NCI-H2196 treated with DMSO at 0.1 percent for 48 hours (cell line): ENCODE results near the gene GCK.

Source experiments
- DNase-seq: peaks from one replicate; lab custom pipeline; 2025; ENCODE audit not compliant: unreplicated experiment; lab: John Stamatoyannopoulos, UW

GCK gene

DNA sequence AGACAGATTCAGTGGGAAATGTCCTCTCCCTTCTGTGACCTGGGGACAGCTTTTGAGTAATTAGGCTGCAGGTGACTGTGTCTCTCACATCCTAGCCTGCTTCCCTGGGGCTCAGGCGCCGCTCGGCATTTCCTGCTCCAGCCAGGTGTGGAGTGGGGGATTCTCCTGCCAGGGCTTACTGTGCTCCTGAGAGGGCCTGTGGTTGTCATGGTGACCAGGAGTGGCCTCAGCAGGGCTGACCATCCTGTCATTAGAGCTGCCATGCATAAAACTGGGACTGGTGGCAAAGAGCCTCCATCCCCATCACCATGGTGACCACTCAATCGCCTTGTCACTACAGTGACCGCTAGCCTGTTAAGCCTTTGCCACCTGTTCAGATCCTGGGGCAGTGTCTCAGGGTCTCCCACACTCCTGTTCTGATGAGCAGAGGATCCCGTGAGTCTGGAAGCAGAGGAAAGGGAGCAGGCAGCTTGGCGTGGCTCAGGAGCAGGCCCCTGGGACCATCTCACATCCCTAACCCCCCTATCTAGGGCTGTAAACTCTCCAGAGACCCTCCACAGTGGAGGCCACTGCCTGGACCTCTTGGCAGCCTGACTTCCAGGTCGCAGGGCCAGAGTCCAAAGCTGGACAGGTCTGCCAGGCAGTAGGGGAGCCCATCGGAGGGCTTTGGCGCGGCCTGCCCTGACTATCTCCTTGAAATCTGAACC lies at the start of gene GCK:
GCK (minus strand) TSS at position 154 of the 707 bp plus-strand sequence. CDS start 486 bp downstream, outside the sequence.
- DNase-seq: peak; percentile 78

DNA sequence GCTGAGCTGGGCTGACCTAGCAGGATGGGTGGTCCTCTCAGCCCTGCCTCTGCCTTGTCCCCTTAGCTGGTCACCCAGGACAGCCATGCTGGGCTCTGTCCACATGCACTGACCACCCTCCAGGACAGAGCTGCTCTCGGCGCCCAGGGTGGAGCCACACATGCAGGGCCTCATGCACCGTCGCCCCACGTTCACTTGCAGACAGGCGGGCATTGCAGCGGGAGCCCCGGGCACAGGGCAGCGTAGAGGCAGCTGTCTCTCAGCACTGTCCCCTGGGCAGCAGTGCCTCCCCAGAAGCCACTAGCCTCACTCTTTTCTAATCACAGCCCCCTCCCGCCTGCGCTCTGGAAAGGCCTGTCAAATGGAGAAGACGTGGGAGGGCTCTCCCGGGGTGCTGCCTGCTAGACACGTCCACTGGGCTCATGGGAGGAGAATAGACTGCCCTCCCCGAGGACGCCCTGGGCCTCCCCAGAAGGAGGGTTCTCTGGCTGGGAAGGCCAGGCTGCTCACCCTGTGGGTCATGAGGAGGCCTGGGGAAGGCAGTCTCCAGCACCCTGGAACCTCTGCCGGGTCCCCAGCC lies 49.0 kb upstream of the GCK start:
- DNase-seq: no peak

DNA sequence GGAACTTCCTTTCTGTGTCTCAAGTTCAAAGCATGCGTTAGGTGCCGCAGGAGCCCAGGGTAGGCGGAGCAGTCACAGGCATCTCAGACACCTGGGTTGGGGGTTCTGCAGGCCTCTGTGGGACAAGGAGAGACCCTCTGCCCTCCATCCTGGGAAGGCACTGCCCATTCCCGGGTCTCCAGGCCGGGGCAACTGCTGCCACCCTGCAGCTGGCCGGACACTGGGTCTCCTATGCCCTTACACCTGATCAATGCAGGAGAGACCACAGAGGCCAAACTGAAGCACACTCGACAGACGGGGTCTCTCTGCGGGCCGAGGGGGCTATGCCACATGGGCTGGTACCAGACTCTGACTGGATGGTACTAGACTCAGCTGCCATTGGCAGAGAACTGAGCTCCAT lies 48.5 kb upstream of the GCK start:
- DNase-seq: no peak

DNA sequence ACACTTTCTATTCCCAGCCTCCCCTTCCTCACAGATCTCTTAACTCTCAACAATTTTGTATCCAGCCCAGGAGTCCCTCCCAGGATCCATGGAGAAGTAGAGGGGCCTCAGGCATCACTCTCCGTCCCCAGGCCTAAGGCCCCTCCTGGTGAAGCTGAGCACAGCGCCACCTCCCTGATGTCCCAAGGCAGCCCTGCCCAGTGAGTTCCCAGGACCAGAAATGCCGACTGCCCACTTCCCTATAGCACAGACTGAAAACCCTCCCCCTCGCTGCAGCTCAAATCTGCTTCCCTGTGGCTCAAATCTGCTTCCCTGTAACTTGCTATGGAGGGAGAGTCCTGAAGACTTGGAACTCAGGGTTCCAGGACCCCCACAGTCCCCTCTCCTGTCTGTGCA lies 47.1 kb upstream of the GCK start:
- DNase-seq: no peak

DNA sequence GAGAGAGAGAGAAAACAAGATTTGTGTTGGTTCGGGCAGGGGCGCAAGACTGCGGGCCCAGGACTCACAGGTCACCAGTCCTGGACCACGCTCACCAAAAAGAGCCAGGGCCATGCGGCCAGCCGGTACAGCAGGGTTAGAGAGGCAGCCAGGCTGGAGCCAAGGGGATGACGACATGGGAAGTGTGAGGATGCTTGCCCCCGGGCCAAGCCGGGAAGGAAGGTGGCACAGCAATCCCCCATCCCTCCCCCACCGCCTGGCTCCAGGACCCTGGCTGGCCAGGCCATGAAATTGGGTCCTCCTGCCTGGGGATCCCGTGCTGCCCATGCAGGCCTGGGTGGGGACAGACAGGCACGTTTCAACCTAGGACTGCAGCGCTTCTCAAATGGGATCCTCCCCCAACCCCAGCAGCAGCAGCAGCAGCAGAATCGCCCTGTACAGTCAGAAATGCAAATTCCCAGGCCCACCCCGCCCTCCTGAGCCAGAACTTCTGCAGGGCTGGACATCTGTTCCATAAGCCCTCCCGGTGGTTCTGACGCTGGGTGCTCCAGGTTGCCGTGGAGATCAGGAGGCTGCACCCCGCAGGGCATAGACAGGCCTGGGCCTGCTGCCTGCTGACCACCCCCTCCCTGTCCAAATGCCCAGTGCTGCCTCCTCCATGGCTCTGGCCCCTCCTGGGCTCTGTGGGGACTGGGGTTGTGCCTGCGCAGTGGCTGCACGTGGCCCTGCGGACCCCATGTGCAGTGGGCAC lies 46.5 kb upstream of the GCK start:
- peak; percentile 32 for DNase-seq

DNA sequence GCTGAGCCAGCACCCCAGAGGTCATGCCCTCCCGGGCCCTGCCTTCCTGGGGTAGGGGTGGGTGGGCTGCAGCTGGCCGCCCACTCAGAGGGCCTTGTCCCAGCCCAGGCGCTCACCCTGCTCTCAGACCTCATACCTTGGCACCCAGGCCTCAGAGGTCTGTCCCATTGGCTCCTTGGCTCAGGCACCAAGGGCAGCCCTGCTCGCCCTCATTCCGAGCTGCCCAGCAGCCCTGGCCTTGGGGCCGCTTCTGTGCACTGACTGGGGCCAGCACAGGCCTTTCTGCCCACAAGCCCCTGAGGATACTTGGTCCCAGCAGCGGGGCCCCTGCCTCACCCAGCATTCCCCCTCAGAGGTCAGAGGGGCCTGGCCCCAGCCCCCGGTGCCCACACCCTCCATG lies 45.8 kb upstream of the GCK start:
- no peak for DNase-seq

DNA sequence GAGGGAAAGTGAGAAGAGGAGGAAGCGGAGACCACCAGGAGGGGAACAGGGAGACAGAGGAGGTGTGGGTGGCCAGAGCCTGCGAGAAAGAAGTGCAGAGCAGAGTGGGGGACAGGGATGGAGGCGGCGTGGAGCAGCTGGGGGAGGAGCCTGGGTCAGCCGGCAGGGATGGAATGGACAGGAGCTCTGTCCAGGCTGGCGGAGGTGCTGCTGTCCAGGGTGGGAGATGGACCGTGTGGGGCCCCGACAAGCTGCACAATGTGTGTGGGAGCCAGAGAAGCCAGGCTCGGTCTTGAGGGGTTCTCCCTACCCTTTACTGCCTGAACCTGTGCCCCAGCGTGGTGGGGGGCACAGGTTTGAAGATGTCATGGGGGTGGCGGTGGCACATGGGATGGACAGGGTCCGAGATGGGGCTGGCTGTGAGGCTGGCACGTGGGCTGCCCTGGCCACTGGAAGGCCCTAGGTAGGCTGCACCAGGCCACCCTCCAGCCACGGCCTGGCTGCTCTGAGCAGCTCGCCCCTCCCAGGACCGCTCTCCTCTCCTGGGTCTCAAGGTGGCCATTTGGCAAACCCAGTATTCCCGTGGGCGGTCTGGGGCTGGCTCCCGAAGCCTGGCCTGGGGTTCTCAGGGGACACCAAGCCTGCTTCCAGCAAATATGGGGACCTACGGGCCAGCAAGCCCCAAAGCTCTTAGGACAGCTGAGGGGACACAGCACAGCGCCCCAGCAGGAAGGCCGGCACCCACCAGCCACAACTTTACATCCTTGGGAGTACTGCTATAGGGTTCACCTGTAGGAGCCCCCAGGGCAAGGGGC lies 43.9 kb upstream of the GCK start:
- DNase-seq: no peak

DNA sequence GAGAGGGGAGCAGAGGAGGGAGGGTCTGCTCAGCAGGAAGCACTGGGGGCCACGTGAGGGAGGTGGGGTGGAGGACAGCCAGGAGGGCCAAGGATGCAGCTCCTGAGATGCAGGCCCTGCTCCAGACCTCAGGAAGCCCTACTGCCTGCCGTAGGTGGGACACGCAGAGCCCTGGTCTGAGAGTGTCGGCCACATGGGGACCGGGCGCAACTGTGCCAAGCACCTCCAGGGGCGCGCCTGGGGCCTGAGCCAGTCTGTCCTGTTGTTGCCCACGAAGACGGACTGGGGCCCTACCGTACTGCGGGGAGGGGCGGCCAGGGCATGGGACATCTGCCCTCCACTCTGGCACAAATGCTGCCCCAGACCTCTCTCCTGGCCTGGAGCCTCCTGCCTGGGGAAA lies 43.2 kb upstream of the GCK start:
- no peak for DNase-seq

DNA sequence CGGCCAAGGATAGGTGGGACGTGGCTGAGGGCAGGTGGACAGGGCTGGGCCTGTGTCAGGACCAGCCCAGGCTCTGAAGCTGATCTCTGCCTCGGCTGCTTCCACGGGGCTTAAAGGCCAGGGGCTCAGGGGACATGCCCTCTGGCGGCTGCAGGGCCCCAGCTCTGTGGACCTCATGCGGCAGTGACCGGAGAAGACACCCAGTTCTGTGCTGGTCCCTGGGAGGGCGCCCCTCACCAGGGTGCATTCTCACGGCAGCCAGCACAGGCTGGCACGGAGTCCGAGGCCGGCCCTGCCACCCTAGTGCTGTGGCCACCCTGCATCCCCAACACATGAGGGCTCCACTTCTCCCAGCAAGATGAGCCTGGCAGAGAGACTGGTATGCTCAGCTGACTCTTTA lies 41.8 kb upstream of the GCK start:
- no peak for DNase-seq

GRCh38 chr7:44230286-44230685 lies 41.0 kb upstream of the GCK start:
- no peak for DNase-seq

- DNase-seq: no peak
Observed at GRCh38 chr7:44229546-44230105, 40.4 kb upstream of the GCK start.

DNA sequence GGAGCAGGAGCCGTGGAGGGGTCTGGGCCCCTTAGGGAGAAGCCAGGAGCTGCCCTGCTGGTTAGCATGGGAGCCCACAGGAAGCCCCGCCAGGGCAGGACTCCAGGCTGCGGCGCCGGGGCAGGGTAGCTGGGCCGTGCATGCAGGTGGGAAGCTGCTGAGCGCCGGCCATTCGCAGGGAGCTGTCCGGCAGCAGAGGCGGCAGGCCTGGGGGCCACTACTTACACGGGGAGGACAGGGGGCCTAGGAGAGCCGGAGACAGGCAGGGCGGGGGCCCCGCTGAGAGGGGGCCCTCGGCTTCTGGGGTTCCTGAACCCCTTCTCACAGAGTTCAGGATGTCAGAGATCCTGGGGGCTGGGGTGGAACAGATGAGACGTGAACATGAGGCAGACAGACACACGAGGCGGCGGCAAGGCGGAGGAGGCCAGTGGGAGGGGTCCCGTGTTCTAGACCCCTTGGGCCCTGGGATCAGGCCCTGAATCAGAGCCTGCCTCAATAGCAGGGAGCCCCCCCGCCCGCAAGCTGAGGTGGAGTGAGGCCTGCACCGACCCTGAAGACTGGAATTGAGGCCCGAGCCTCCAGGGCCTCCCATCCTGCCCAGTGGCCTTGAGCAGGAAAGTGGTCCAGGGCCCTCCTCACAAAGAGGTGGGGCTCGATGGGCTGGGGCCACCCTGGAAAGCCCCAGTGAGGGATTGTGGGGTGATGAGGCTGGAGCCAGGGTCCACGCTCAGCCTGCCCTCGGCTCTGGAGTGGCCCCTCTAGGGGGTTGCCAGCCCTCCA lies 39.5 kb upstream of the GCK start:
- DNase-seq: no peak

DNA sequence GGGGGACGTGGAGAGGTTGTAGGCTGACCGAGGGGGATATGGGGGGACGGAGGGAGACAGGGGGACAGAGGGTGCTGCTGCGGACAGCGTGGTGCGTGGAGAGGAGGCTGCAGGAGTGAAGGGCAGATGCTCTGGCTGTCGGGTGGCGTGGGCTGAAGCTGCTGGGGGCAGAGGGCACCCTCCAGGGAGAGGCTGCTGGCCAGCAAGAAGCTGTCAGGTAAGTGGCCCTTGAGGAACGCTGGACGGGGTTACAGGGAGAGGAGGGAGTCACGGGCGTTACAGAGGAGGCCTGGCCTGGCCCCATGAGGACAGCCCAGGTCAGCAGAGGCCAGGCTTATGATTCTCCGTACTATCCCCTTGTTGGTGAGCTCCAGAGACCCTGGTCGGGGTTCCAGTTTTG lies 38.7 kb upstream of the GCK start:
- DNase-seq: no peak

DNA sequence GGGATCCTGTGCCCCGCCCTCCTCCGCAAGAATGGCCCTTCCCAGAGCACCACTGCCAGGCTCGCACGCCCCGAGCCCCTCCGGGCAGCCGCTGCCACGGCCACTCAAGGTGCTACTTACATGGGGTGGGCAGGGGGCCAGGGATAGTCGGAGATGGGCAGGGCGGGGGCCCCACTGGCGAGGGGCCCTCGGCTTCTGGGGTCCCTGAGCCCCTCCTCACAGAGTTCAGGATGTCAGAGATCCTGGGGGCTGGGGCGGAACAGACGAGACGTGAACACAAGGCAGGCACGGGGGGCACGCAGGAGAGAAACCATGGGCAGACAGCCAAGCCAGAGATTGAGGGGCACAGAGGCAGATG lies 37.1 kb upstream of the GCK start:
- DNase-seq: no peak

DNA sequence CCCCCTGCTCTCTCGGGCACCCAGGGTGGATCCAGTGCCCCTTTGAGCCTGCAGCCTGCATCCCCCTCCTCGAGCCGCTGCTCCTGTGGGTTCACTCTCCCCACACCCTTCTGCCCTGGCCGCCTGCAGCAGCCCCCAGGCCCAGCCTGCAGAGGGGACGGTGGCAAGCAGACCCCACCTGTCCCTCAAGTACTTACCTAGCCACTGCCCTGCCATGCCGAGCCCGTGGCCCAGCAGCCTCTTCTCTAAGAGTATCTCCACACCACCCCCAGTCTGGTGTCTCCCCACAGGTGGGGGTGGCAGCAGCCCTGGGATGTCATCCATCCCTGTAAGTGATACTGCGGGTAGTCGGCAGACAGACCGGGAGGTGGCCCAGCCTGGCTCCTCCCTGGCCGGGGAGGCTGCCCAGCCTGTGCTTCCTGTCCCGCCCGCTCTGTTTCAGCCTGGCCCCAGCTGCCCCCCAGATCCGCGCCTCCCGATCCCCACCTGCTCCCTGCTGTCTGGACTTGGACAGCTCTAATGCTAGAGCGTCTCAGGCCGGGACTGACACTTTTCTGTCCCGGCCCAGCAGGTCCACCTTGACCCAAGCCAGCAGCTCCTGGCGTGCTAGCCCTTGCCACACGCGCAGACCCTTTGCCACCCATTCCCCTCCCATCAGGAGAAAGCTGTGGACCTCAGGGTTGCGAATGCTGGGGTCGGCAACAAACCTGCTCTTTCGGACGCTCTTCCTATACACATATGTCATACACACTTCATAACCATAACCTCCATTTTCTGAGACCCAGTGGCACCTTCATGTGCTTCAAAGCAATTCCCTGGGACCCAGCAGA lies 36.5 kb upstream of the GCK start:
- DNase-seq: no peak

- DNase-seq: no peak
Observed at GRCh38 chr7:44224974-44225565, 35.8 kb upstream of the GCK start.

DNA sequence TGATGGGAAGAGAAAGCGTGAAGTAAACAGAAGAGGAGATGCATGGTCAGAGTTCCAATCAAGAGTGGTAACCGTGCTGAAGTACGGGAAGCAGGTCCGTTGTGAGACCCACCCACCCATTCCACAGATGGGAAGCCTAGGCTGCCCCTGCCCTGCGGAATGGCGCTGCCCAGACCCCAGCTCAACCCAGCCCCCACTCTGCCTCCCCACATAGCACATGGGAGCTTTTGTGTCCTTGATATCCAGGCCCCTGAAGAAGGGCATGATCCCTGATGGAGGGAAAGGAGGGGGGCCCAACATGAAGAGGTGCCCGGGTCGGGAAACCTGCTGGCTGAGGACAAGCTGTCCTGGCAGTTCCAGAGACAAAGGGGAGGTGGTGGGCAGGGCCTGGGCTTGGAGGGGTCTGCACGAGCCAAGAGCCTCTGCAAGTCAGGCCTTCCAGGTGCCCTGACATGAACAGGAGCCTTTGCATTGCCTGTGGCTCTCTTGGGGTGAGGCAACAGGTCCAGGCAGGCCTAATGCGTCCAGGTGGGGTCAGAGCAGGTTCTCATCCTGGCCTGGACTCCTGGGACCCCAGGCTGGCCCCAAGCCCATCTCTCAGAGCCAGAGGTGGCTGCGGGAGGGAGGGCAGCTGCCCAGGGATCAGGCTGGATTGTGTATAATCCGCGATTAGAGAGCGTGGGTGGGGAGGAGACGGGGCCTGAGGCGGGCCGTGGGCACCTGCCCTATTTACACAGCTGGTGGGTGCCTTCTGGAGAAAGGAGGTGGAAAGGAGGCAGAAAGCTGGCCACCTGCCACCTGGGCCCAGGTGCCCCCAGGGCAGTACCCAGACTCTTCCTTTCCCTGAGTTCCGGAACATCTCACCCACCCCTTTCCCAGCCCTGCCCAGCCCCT lies 35.1 kb upstream of the GCK start:
- DNase-seq: peak; percentile 31

DNA sequence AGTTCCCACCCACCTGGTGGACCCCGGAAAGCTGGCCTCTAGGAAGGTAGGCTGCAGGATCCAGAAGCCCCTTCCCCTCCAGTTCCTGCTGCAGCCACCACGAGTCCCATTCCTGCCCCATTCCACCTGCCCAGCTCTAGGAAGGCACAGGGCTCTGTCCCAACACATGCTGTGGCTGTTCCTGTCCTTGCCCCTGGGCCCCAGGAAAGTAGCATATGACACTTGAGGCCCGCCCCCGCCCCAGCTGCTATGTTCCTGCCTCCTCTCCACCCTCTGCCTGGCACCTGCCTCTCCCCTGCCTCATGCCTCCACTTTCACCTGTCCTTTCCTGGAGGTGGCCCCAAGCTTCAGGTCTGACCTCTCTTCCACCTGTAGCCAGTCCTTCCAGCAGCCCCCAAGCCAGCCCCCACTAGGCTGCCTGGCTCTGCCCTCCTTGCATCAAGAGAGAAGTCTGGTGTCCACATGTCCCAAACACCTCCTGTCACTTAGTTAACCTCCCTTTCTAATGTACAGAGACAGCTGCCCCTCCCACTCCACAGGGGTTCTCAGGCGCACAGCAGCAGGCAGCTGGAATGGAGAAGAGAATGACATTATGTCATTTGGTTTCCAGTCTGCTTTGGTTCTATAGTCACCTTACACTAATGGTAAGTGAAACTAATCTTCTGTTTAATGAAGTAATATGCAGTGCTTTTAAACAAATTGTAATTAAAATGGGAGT lies 34.3 kb upstream of the GCK start:
- no peak for DNase-seq
